Gastroesophageal sphincter (tissue), 3 donors: ENCODE data around the gene ABCC2.

Experiments
- CTCF ChIP-seq, 4 experiments: fragments of 200-600 bp in 2 of 4; fragments of 450-650 bp in 2 of 4; sonication (generic) in 1 of 4; IDR thresholded peaks; one replicate each; pipeline ENCODE4 v1.5.1; 2017 to 2019; ENCODE audit warnings: antibody characterized with exemption in 4 of 4, mild to moderate bottlenecking in 2 of 4, moderate library complexity in 2 of 4
- POLR2A ChIP-seq, 2 donors: fragments of 450-650 bp; IDR thresholded peaks; one replicate each; pipeline ENCODE4 v1.6.1; 2017; ENCODE audit warnings: antibody characterized with exemption in 2 of 2, mild to moderate bottlenecking in 2 of 2, moderate library complexity in 1 of 2
- POLR2AphosphoS5 ChIP-seq: sonication (generic); formaldehyde crosslinking; IDR thresholded peaks from one replicate; pipeline ENCODE4 v1.6.1; 2017; ENCODE audit warnings: antibody characterized with exemption

GRCh38 chr10:99827936-99828335, 45.5 kb downstream of the ABCC2 start:
- TF ChIP-seq CTCF (IDR thresholded peaks at IDR 0.05) (no peak), POLR2AphosphoS5 (no peak), POLR2A (IDR thresholded peaks at IDR 0.05) (no peak)
